Limb (tissue), 2 donors: ENCODE results near the gene SLC4A1.

Experiments
- DNase-seq, 2 donors: peaks; one replicate each; pipeline ENCODE4 v3.0.0-alpha.2; 2016; ENCODE audit errors: extremely low spot score in 2 of 2

SLC4A1 gene

GRCh38 chr17:44267818-44268490 lies at the start of gene SLC4A1:
Gene SLC4A1 (minus strand): TSS chr17:44268135. CDS start chr17:44262866, 5,269 bp downstream.
- no peak for DNase-seq

GRCh38 chr17:44317545-44317944 lies 49.6 kb upstream of the SLC4A1 start:
- no peak for DNase-seq

- no peak for DNase-seq
Measured at GRCh38 chr17:44315760-44316731, 48.1 kb upstream of the SLC4A1 start.

GRCh38 chr17:44314869-44315661 lies 47.1 kb upstream of the SLC4A1 start:
- DNase-seq, result peak in 1 of 2 donors; percentile 55

GRCh38 chr17:44314524-44314868 lies 46.6 kb upstream of the SLC4A1 start:
- DNase-seq, result peak in 1 of 2 donors; percentile 26

GRCh38 chr17:44314031-44314430 lies 46.1 kb upstream of the SLC4A1 start:
- DNase-seq, result no peak

- DNase-seq, result no peak
Measured at GRCh38 chr17:44312396-44313104, 44.6 kb upstream of the SLC4A1 start.

GRCh38 chr17:44311562-44312181 lies 43.7 kb upstream of the SLC4A1 start:
- DNase-seq, result no peak

- no peak for DNase-seq
Measured at GRCh38 chr17:44310609-44311376, 42.9 kb upstream of the SLC4A1 start.

GRCh38 chr17:44310188-44310587 lies 42.3 kb upstream of the SLC4A1 start:
- no peak for DNase-seq

GRCh38 chr17:44309472-44309871 lies 41.5 kb upstream of the SLC4A1 start:
- no peak for DNase-seq

- peak in 1 of 2 donors; percentile 54 for DNase-seq
Measured at GRCh38 chr17:44308865-44309264, 40.9 kb upstream of the SLC4A1 start.

GRCh38 chr17:44308320-44308818 lies 40.4 kb upstream of the SLC4A1 start, which contains the start of gene RUNDC3A:
Gene RUNDC3A (plus strand): TSS chr17:44308601. CDS start chr17:44308833, 232 bp downstream.
- DNase-seq, result peak; percentile 85 to 98

- DNase-seq, result peak in 1 of 2 donors; percentile 30
Measured at GRCh38 chr17:44307387-44308186, 39.7 kb upstream of the SLC4A1 start.

GRCh38 chr17:44304651-44305050 lies 36.7 kb upstream of the SLC4A1 start:
- no peak for DNase-seq

GRCh38 chr17:44297975-44298374 lies 30.0 kb upstream of the SLC4A1 start:
- no peak for DNase-seq

GRCh38 chr17:44293509-44294226 lies 25.7 kb upstream of the SLC4A1 start:
- no peak for DNase-seq

- DNase-seq, result no peak
Measured at GRCh38 chr17:44287651-44288050, 19.7 kb upstream of the SLC4A1 start.
